ENCODE measurements around the gene C7orf25. TPM values are rescaled to one million over a fixed set of nuclear protein-coding genes. Genes with fewer than 3 reads are reported as not detected.
A peak's percentile ranks its signal among the peaks of the same experiment; 100 is the strongest.

The C7orf25 gene
- total and polyA plus RNA-seq, 2 donors from 2014 or later, result 2.4 to 6.6 TPM

DNA sequence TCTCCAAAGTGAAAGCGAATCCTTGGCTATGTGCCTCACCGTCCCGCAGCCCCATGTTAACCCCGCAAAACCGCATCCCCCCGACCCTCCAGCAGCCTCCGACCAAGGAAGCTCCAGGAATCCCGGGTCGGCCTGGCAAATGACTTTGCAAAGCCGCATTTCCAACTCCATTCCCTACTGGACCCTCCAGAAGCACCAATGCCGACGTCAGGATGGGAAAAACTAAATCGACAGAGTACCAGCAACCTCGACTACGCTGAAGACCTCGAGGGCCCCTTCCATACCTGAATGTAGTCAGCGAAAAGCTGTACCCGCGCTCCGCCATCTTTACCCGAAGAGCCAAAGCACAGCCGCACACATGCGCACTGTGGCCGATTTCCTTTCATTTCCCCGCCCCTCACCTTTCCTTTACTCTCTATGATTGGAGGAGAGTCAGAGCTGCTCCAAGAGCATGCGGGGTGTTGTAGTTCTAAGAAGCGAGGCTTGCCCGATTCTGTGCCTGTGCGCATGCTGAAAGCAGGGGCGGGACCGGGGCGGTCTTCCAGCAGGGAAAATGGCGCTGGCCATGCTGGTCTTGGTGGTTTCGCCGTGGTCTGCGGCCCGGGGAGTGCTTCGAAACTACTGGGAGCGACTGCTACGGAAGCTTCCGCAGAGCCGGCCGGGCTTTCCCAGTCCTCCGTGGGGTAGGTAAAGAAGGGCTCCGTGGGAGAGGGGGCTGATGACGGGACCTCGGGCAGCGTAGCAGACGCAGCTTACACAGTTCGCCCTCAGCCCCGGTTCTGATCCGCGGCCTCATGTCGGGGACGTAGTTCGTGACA lies 20.2 kb upstream of the C7orf25 start, which contains the start of the genes MRPL32 and PSMA2:
MRPL32 (plus strand) TSS at position 543 of the 818 bp plus-strand sequence; CDS start at position 554, 11 bp downstream.
PSMA2 (minus strand) TSS at position 341 of the 818 bp plus-strand sequence; CDS start at position 325, 16 bp downstream.
- peak; percentile 91 for FAIRE-seq
- H3K9ac ChIP-seq (ENCODE audit: low read length in 3 of 3), result peak within 1 kb of the TSS; percentile 68 to 95 (median 94)
- no peaks in the 10 kb centered on the region for H3K9me3 ChIP-seq (ENCODE audit: control insufficient read depth in 2 of 3, insufficient read depth in 1 of 3, low read length in 3 of 3)
- H3K27ac ChIP-seq (ENCODE audit: low read depth in 2 of 2, low read length in 2 of 2), result peak within 1 kb of the TSS; percentile 79
- peaks cover 8 to 14% (median 14%) of the 10 kb centered on the region in 3 donors for H3K36me3 ChIP-seq (ENCODE audit: control insufficient read depth in 2 of 3, insufficient read depth in 3 of 3, low read length in 3 of 3)
- TF ChIP-seq, protein P1, sequence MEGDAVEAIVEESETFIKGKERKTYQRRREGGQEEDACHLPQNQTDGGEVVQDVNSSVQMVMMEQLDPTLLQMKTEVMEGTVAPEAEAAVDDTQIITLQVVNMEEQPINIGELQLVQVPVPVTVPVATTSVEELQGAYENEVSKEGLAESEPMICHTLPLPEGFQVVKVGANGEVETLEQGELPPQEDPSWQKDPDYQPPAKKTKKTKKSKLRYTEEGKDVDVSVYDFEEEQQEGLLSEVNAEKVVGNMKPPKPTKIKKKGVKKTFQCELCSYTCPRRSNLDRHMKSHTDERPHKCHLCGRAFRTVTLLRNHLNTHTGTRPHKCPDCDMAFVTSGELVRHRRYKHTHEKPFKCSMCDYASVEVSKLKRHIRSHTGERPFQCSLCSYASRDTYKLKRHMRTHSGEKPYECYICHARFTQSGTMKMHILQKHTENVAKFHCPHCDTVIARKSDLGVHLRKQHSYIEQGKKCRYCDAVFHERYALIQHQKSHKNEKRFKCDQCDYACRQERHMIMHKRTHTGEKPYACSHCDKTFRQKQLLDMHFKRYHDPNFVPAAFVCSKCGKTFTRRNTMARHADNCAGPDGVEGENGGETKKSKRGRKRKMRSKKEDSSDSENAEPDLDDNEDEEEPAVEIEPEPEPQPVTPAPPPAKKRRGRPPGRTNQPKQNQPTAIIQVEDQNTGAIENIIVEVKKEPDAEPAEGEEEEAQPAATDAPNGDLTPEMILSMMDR (IDR thresholded peaks at IDR 0.05; ENCODE audit: borderline replicate concordance, extremely low read depth, insufficient read depth), result no peak
- peak; percentile 97 to 99 (median 97) for DNase-seq
- intact Hi-C loops (cut with DNase I), result no loop called here
- H3K4me1 ChIP-seq (ENCODE audit: control insufficient read depth in 2 of 3, insufficient read depth in 2 of 3, low read depth in 1 of 3, low read length in 3 of 3), result peaks cover 3 to 13% (median 5%) of the 10 kb centered on the region in 3 donors
- H3K4me3 ChIP-seq (ENCODE audit: low read length in 3 of 3), result peak within 1 kb of the TSS; percentile 95 to 97 (median 96)
- no peaks in the 10 kb centered on the region for H3K27me3 ChIP-seq (ENCODE audit: control insufficient read depth, insufficient read depth, low read length)

DNA sequence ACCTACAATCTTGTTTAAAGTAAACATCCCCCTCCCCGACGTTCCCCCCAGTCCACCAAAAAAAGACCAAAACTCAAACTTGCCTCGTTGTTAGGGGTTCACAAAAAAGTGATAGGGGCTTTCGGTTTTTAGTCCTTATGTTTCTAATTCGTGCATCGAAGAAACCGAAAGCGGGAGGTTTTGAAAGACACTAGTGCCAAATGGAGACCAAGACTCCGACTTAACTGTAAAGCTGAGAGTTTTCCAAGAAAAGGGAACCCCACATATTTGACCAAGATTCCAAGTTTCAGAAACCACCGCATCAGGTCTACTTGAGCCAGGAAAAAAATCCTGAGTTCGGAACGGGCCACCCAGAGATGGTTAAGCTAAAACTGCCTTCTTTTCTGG lies 19.6 kb upstream of the C7orf25 start:
- DNase-seq (peak in 1 of 5 donors; percentile 30), FAIRE-seq (no peak)
- Histone ChIP-seq H3K4me3 (ENCODE audit: low read length in 3 of 3) (peak overlapping the region; percentile 87 to 97 (median 96)), H3K4me1 (ENCODE audit: control insufficient read depth in 2 of 3, insufficient read depth in 2 of 3, low read depth in 1 of 3, low read length in 3 of 3) (peaks cover 3 to 13% (median 5%) of the 10 kb centered on the region in 3 donors), H3K9me3 (ENCODE audit: control insufficient read depth in 2 of 3, insufficient read depth in 1 of 3, low read length in 3 of 3) (no peaks in the 10 kb centered on the region), H3K36me3 (ENCODE audit: control insufficient read depth in 2 of 3, insufficient read depth in 3 of 3, low read length in 3 of 3) (peaks cover 5 to 17% (median 10%) of the 10 kb centered on the region in 3 donors), H3K9ac (ENCODE audit: low read length in 3 of 3) (peak overlapping the region; percentile 68 to 95 (median 94)), H3K27me3 (ENCODE audit: control insufficient read depth, insufficient read depth, low read length) (no peaks in the 10 kb centered on the region), H3K27ac (ENCODE audit: low read depth in 2 of 2, low read length in 2 of 2) (peak overlapping the region; percentile 29 to 66)
- TF ChIP-seq, protein P1 (IDR thresholded peaks at IDR 0.05; ENCODE audit: borderline replicate concordance, extremely low read depth, insufficient read depth), result no peak
- intact Hi-C loops (cut with DNase I), result no loop called here

DNA sequence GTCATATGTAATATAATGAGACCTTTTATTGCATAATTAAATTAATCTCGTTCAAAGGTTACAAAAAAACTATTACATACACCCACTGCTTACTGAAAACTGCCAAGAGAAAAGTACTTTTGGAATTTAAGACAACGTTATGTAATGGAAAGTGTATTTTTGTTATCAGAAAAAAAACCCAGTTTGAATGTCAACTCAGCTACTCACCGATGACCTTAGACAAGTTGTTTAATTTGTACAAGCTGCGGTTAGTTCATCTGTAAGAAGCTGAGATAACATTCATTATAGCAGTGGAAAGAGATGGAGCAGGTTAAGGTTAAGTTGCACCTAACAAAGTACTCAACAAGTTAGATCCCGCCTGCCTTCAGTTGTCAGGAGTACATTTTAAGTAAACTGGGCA lies 19.0 kb upstream of the C7orf25 start:
- Histone ChIP-seq H3K4me3 (ENCODE audit: low read length in 3 of 3) (peak overlapping the region; percentile 87 to 97 (median 96)), H3K9me3 (ENCODE audit: control insufficient read depth in 2 of 3, insufficient read depth in 1 of 3, low read length in 3 of 3) (no peaks in the 10 kb centered on the region), H3K9ac (ENCODE audit: low read length in 3 of 3) (peak overlapping the region; percentile 2 to 95 (median 94)), H3K27ac (ENCODE audit: low read depth in 2 of 2, low read length in 2 of 2) (no peak overlapping the region), H3K36me3 (ENCODE audit: control insufficient read depth in 2 of 3, insufficient read depth in 3 of 3, low read length in 3 of 3) (peaks cover 3 to 15% (median 7%) of the 10 kb centered on the region in 3 donors), H3K4me1 (ENCODE audit: control insufficient read depth in 2 of 3, insufficient read depth in 2 of 3, low read depth in 1 of 3, low read length in 3 of 3) (peaks cover 3 to 13% (median 5%) of the 10 kb centered on the region in 3 donors), H3K27me3 (ENCODE audit: control insufficient read depth, insufficient read depth, low read length) (no peaks in the 10 kb centered on the region)
- DNase-seq (no peak), FAIRE-seq (no peak)
- intact Hi-C loops (cut with DNase I), result no loop called here
- TF ChIP-seq, protein P1 (IDR thresholded peaks at IDR 0.05; ENCODE audit: borderline replicate concordance, extremely low read depth, insufficient read depth), result no peak
